ENCODE results near the gene ST6GALNAC1.

Gene ST6GALNAC1

GRCh38 chr17:76675648-76676047, 32.1 kb upstream of the ST6GALNAC1 start:
- no peak for DNase-seq

- DNase-seq: no peak
Measured at GRCh38 chr17:76674600-76674999, 31.0 kb upstream of the ST6GALNAC1 start.

- no peak for DNase-seq
Measured at GRCh38 chr17:76673729-76674128, 30.2 kb upstream of the ST6GALNAC1 start.

GRCh38 chr17:76672892-76673291, 29.3 kb upstream of the ST6GALNAC1 start:
- DNase-seq: no peak

- peak; percentile 63 for DNase-seq
Measured at GRCh38 chr17:76672270-76672851, 28.8 kb upstream of the ST6GALNAC1 start.

- no peak for DNase-seq
Measured at GRCh38 chr17:76671912-76672262, 28.3 kb upstream of the ST6GALNAC1 start.

GRCh38 chr17:76671123-76671911, 27.8 kb upstream of the ST6GALNAC1 start:
- DNase-seq: peak; percentile 99

- peak; percentile 47 for DNase-seq
Measured at GRCh38 chr17:76670718-76671122, 27.2 kb upstream of the ST6GALNAC1 start.

GRCh38 chr17:76670020-76670717, 26.6 kb upstream of the ST6GALNAC1 start:
- peak; percentile 47 for DNase-seq

GRCh38 chr17:76667786-76668453, 24.4 kb upstream of the ST6GALNAC1 start:
- no peak for DNase-seq

GRCh38 chr17:76667491-76667755, 23.9 kb upstream of the ST6GALNAC1 start:
- no peak for DNase-seq

- DNase-seq: no peak
Measured at GRCh38 chr17:76660656-76661042, 17.1 kb upstream of the ST6GALNAC1 start.

GRCh38 chr17:76659928-76660655, 16.5 kb upstream of the ST6GALNAC1 start:
- no peak for DNase-seq

- no peak for DNase-seq
Measured at GRCh38 chr17:76658242-76658662, 14.7 kb upstream of the ST6GALNAC1 start.

- DNase-seq: no peak
Measured at GRCh38 chr17:76657505-76658241, 14.1 kb upstream of the ST6GALNAC1 start.

GRCh38 chr17:76654408-76654807, 10.9 kb upstream of the ST6GALNAC1 start:
- DNase-seq: no peak

GRCh38 chr17:76650504-76650903, 6.9 kb upstream of the ST6GALNAC1 start:
- no peak for DNase-seq

- no peak for DNase-seq
Measured at GRCh38 chr17:76646712-76647111, 3.2 kb upstream of the ST6GALNAC1 start.

- no peak for DNase-seq
Measured at GRCh38 chr17:76645481-76645880, 1.9 kb upstream of the ST6GALNAC1 start.

- DNase-seq: no peak
Measured at GRCh38 chr17:76644995-76645394, 1.4 kb upstream of the ST6GALNAC1 start.

- no peak for DNase-seq
Measured at GRCh38 chr17:76642994-76643393, 563 bp downstream of the ST6GALNAC1 start.

GRCh38 chr17:76642032-76642561, 1.5 kb downstream of the ST6GALNAC1 start:
- DNase-seq: no peak

Measured in NCI-H510A treated with DMSO at 0.1 percent for 48 hours (cell line).